ENCODE measurements around the gene DPP8. TPM values are rescaled to one million over a fixed set of nuclear protein-coding genes. Genes with fewer than 3 reads are reported as not detected.

DPP8 gene
- total RNA-seq, 1 donor from 2014 or later, result 28.4 TPM

DNA sequence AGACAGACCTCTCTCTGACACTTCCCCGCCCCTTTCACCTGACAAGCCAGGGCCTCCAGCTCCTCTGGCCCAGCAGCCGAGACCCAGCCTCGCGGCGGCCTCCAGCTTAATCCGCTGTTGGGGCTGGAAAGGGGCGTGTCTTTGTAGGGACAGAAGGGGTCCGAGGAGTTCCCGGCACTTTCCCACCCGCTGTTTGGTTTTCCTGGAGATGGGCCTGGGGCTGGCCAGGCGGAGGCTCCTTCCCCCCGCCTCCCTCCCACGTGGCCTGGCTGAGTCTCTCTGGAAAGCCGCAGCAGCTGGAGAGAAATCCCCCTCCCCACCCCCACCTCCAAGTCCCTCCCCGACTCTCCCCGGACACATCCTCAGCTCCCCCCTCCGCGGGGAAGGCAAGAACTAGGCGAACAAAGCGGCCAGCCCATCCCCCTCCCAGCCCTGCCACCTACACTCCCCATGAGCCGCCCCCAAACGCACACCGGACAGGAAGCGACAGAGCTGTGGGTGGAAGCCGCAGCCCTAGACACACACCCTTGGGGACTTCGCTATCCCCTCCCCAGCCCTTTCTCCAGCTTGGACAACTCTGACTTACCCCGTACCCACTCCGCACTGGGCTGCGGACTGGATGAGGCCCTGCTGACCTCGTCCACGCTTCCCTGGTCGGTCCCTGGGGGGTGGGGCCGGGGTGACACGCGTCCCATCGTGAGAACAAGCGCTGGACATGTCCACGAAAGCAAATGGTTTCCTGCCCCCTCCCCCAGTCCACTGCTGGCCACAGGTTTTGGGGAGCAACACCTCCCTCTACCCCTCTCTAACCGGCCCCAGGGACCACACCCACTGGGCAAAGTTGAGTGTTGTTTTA, 95.9 kb downstream of the DPP8 start:
- Histone ChIP-seq H3K36me3 (ENCODE audit: control insufficient read depth, insufficient read depth, low read length) (no peaks in the 10 kb centered on the region), H3K4me3 (ENCODE audit: low read depth, low read length) (peak overlapping the region; percentile 32), H3K27me3 (ENCODE audit: control insufficient read depth, insufficient read depth, low read length) (peaks cover 24% of the 10 kb centered on the region)
- DNase-seq (ENCODE audit: low read depth), result no peak
- no peak for TF ChIP-seq CTCF (IDR thresholded peaks at IDR 0.05; ENCODE audit: insufficient read depth, low read length, severe bottlenecking)
- no peak for FAIRE-seq

GRCh38 chr15:65420975-65421359, 96.5 kb downstream of the DPP8 start:
- FAIRE-seq (no peak), DNase-seq (ENCODE audit: low read depth) (no peak)
- H3K36me3 ChIP-seq (ENCODE audit: control insufficient read depth, insufficient read depth, low read length), result no peaks in the 10 kb centered on the region
- H3K4me3 ChIP-seq (ENCODE audit: low read depth, low read length), result no peak overlapping the region
- TF ChIP-seq CTCF (IDR thresholded peaks at IDR 0.05; ENCODE audit: insufficient read depth, low read length, severe bottlenecking), result no peak
- peaks cover 24% of the 10 kb centered on the region for H3K27me3 ChIP-seq (ENCODE audit: control insufficient read depth, insufficient read depth, low read length)

DNA sequence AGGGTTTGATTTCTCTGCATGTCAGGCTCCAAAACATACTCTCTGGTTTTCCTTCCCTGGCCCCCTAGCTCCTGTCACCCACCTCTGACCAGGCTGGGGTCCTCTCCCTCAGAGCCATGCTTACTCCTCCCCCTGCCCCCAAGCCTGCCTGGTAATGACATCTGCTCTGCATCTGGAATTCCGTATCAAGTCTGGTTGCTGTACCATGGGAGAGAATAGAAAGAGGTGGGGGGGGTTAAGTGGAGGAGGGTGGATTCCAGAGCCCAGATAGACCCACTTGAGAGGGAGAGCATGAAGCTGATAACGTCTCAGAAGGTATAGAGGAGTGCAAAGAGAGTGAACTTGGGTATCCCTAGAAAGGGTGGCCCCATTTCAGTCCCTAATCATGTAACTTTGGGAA, 98.9 kb downstream of the DPP8 start:
- Histone ChIP-seq H3K27me3 (ENCODE audit: control insufficient read depth, insufficient read depth, low read length) (peaks cover 26% of the 10 kb centered on the region), H3K36me3 (ENCODE audit: control insufficient read depth, insufficient read depth, low read length) (no peaks in the 10 kb centered on the region), H3K4me3 (ENCODE audit: low read depth, low read length) (no peak overlapping the region)
- no peak for FAIRE-seq
- no peak for TF ChIP-seq CTCF (IDR thresholded peaks at IDR 0.05; ENCODE audit: insufficient read depth, low read length, severe bottlenecking)
- DNase-seq (ENCODE audit: low read depth), result no peak

DNA sequence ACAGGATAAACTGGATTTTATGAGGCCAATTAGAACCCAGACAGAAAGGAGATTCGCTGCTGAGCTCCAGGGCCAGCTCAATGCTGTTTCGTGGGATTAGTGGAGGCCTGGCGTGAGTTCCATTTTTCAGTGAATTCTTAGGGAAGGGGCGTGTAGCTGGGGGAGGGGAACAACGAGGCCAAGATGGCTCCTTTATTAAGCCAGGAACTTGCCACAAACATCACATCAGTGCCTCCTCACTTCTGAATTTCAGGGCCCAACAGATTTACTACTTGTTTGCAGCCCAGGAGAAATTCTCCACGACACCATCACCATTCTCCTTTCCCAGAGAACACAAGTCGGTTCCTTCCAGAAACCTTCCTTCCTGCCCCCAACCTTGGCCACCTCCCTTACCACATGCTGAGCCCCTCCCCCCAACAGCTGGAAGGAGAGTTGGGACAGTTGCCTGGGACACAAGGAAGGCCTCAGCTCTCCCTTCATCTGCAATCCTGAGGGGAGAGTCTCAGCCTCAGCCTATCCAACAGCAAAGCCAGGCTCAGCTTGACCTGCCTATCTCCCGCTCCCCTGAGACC, 100.6 kb downstream of the DPP8 start:
- Histone ChIP-seq H3K4me3 (ENCODE audit: low read depth, low read length) (no peak overlapping the region), H3K27me3 (ENCODE audit: control insufficient read depth, insufficient read depth, low read length) (peaks cover 15% of the 10 kb centered on the region), H3K36me3 (ENCODE audit: control insufficient read depth, insufficient read depth, low read length) (no peaks in the 10 kb centered on the region)
- FAIRE-seq (no peak), DNase-seq (ENCODE audit: low read depth) (no peak)
- TF ChIP-seq CTCF (IDR thresholded peaks at IDR 0.05; ENCODE audit: insufficient read depth, low read length, severe bottlenecking), result no peak

DNA sequence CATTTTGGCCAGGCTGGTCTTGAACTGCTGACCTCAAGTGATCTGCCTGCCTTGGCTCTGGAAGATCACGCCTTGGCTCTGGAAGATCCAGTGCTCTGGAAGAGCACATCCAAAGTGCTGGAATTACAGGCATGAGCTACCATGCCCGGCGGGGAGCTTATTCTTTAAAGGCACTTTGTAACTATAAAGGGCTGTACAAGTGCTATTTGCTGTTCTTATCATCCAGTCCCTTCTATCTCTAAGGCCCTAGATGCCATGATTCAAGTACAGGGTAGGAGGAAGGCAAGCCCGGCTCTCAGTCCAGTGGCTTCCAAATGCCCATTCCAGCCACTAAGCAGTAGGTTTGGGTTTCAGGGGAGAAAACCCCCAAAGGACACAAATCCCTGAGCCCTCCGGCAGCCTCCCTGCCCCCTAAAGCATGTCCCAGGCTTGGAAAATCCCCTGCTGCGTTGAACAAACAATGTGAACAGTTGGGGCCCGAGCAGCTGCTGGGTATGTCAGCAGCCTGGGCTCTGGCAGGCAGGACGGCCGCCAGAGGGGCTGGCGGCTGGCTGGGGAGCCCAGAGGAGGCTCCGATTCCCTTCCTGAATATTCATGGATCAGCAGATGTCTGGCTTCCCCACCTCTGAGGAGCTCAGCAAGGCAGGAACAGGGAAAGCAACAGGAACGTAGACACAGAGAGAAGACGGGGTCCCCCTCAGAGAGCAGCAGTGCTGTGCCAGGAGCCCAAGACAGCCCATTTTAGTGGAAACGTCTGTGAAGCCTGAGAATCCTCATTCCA, 102.5 kb downstream of the DPP8 start:
- DNase-seq (ENCODE audit: low read depth) (no peak), FAIRE-seq (no peak)
- peaks cover 6% of the 10 kb centered on the region for H3K27me3 ChIP-seq (ENCODE audit: control insufficient read depth, insufficient read depth, low read length)
- no peaks in the 10 kb centered on the region for H3K36me3 ChIP-seq (ENCODE audit: control insufficient read depth, insufficient read depth, low read length)
- no peak for TF ChIP-seq CTCF (IDR thresholded peaks at IDR 0.05; ENCODE audit: insufficient read depth, low read length, severe bottlenecking)
- no peak overlapping the region for H3K4me3 ChIP-seq (ENCODE audit: low read depth, low read length)
